Kidney (tissue), 14 donors: ENCODE results near the gene PCNX1. TPM values are rescaled to one million over a fixed set of nuclear protein-coding genes. Genes with fewer than 3 reads are reported as not detected.

ENCODE experiments used
- DNase-seq, 5 donors: peaks; one replicate each; pipeline ENCODE4 v3.0.0-alpha.2; 2013 to 2020
- FAIRE-seq: peaks from 2 replicates; lab custom pipeline; 2012; peaks lifted over from hg19 to GRCh38; lab: Jason Lieb, UNC
- H3K27ac ChIP-seq, 2 donors: one replicate each; pipeline ENCODE4 v1.7.0; 2013; ENCODE audit warnings: low read depth in 2 of 2, low read length in 2 of 2, inconsistent platforms in 1 of 2
- H3K27me3 ChIP-seq: one replicate; pipeline ENCODE4 v1.7.1; 2013; ENCODE audit warnings: low read length, inconsistent platforms; ENCODE audit not compliant: control insufficient read depth, insufficient read depth
- H3K36me3 ChIP-seq, 3 donors: one replicate each; pipeline versions ENCODE4 v1.7.0 to v1.7.1; 2013; ENCODE audit warnings: low read length in 3 of 3, control low read depth in 1 of 3, inconsistent platforms in 1 of 3; ENCODE audit not compliant: insufficient read depth in 3 of 3, control insufficient read depth in 2 of 3
- H3K4me1 ChIP-seq, 3 donors: one replicate each; pipeline versions ENCODE4 v1.7.0 to v1.7.1; 2013; ENCODE audit warnings: low read length in 3 of 3, inconsistent platforms in 1 of 3, low read depth in 1 of 3; ENCODE audit not compliant: control insufficient read depth in 2 of 3, insufficient read depth in 2 of 3
- H3K4me3 ChIP-seq, 3 donors: one replicate each; pipeline versions ENCODE4 v1.7.0 to v1.8.1; 2013; ENCODE audit warnings: low read length in 3 of 3, control low read depth in 1 of 3, inconsistent platforms in 1 of 3
- H3K9ac ChIP-seq, 3 donors: one replicate each; pipeline versions ENCODE4 v1.7.0 to v1.7.1; 2013; ENCODE audit warnings: low read length in 3 of 3, control low read depth in 1 of 3, inconsistent platforms in 1 of 3
- H3K9me3 ChIP-seq, 3 donors: one replicate each; pipeline versions ENCODE4 v1.7.0 to v1.7.1; 2013; ENCODE audit warnings: low read length in 3 of 3, control low read depth in 1 of 3, inconsistent platforms in 1 of 3; ENCODE audit not compliant: control insufficient read depth in 2 of 3, insufficient read depth in 1 of 3
- CTCF ChIP-seq: IDR thresholded peaks from 3 replicates; pipeline ENCODE4 v1.5.1; 2012; ENCODE audit warnings: mild to moderate bottlenecking, moderate library complexity, borderline replicate concordance; ENCODE audit not compliant: insufficient read depth; ENCODE audit errors: extremely low read depth
- intact Hi-C: fragments of 100-400 bp; cut with DNase I; formaldehyde crosslinking; loops from one replicate; pipeline ENCODE4 v1.11.1; 2022
- polyA plus RNA-seq: library from polyadenylated mRNA; stranded (reverse); fragments of 350-450 nt; fragmentation: Illumina TruSeq; extraction: RNeasy Lipid Tissue Mini Kit (QIAGEN cat#74804); gene quantifications from one replicate; pipeline ENCODE4 v1.2.3, GENCODE V29; 2014; ENCODE audit warnings: low read depth, low replicate concordance; ENCODE audit not compliant: insufficient read depth
- total RNA-seq: library from RNA; stranded (reverse); fragmentation: NEBNext Ultra II Directional; extraction: Animal tissue kit (Norgen Biotek cat#: 25700); gene quantifications from one replicate; pipeline ENCODE4 v1.2.1, GENCODE V29; 2021
- donor health status: control.
- donor health status: control.
- donor health status: control.
- donor health status: control.
- donor health status: control.
- donor health status: DM: yes; HTN: yes; CAD: no.
- donor health status: Normal renal cell carcinoma (clear cell type).

PCNX1 gene
- total and polyA plus RNA-seq, 2 donors from 2014 or later: 16.2 to 55.2 TPM

- Histone ChIP-seq H3K4me1 (peaks cover 0 to 4% (median 0%) of the 10 kb centered on the region in 3 donors), H3K27me3 (no peaks in the 10 kb centered on the region), H3K9ac (no peak overlapping the region), H3K9me3 (no peaks in the 10 kb centered on the region), H3K4me3 (no peak overlapping the region), H3K36me3 (no peaks in the 10 kb centered on the region), H3K27ac (no peak overlapping the region)
- no peak for FAIRE-seq
- TF ChIP-seq CTCF: no peak
- DNase-seq: peak in 1 of 5 donors; percentile 32
- intact Hi-C loops: no loop called here
Observed at GRCh38 chr14:70988452-70988851, 81.2 kb downstream of the PCNX1 start.

GRCh38 chr14:70993931-70994330 lies 86.7 kb downstream of the PCNX1 start:
- TF ChIP-seq CTCF: no peak
- Histone ChIP-seq H3K27ac (no peak overlapping the region), H3K9me3 (no peaks in the 10 kb centered on the region), H3K9ac (no peak overlapping the region), H3K27me3 (no peaks in the 10 kb centered on the region), H3K36me3 (peaks cover 0 to 2% (median 0%) of the 10 kb centered on the region in 3 donors), H3K4me3 (no peak overlapping the region), H3K4me1 (no peaks in the 10 kb centered on the region)
- intact Hi-C loops: no loop called here
- no peak for DNase-seq
- no peak for FAIRE-seq

GRCh38 chr14:70995211-70995610 lies 88.0 kb downstream of the PCNX1 start:
- no peak for TF ChIP-seq CTCF
- no peak for FAIRE-seq
- intact Hi-C loops: no loop called here
- H3K27me3 ChIP-seq: no peaks in the 10 kb centered on the region
- H3K27ac ChIP-seq: no peak overlapping the region
- H3K4me3 ChIP-seq: no peak overlapping the region
- no peak for DNase-seq
- H3K4me1 ChIP-seq: no peaks in the 10 kb centered on the region
- H3K9me3 ChIP-seq: no peaks in the 10 kb centered on the region
- H3K9ac ChIP-seq: no peak overlapping the region
- H3K36me3 ChIP-seq: peaks cover 0 to 2% (median 0%) of the 10 kb centered on the region in 3 donors

DNA sequence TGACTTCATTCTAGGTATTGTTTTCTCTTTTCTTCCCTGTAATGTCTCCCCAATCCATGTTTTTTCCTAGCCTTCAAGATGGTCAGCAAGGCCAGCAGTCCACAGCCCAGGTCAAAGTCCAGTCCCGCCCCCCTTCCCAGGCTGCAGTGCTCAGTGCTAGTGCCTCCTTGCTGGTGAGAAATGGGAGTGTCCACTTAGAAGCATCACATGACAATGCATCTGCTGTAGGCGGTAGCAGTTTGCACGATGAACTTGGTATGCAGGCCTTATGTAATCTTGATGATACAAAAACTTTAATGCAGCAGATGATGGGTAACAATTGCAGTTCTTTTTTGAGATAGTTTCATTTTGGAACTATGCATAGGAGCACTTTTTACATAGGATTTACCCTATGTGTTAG lies 88.4 kb downstream of the PCNX1 start:
- no peak for FAIRE-seq
- no peak for DNase-seq
- no peak for TF ChIP-seq CTCF

More for the DNA sequence above, 88.4 kb downstream of the PCNX1 start:
- Histone ChIP-seq H3K27me3 (no peaks in the 10 kb centered on the region), H3K27ac (no peak overlapping the region), H3K36me3 (peaks cover 0 to 2% (median 0%) of the 10 kb centered on the region in 3 donors), H3K9me3 (no peaks in the 10 kb centered on the region), H3K4me1 (no peaks in the 10 kb centered on the region), H3K9ac (no peak overlapping the region), H3K4me3 (no peak overlapping the region)
- intact Hi-C loops: no loop called here
